Stomach (tissue), 9 donors: Measurements from ENCODE around the gene FYCO1. TPM values are rescaled to one million over a fixed set of nuclear protein-coding genes. Genes with fewer than 3 reads are reported as not detected.

ENCODE experiments used
- DNase-seq, 2 donors: peaks; one replicate each; pipeline versions ENCODE4 v3.0.0 to v3.0.0-alpha.2; 2013 to 2019
- H3K27ac ChIP-seq, 5 donors: fragments of 200-600 bp in 4 of 5; sonication (generic) in 4 of 5; one replicate each; pipeline ENCODE4 v1.5.1; 2013 to 2019; ENCODE audit warnings: mild to moderate bottlenecking in 1 of 5, moderate library complexity in 1 of 5
- H3K27me3 ChIP-seq, 3 donors: fragments of 200-600 bp; sonication (generic); one replicate each; pipeline ENCODE4 v1.5.1; 2017 to 2019; ENCODE audit warnings: mixed run types in 1 of 3
- H3K36me3 ChIP-seq, 4 donors: fragments of 200-600 bp; sonication (generic); 1 replicate in 3 of 4; 2 replicates in 1 of 4; pipeline ENCODE4 v1.5.1; 2016 to 2019
- H3K4me1 ChIP-seq, 4 donors: fragments of 200-600 bp; sonication (generic); one replicate each; pipeline ENCODE4 v1.5.1; 2016 to 2019
- H3K4me3 ChIP-seq, 4 donors: fragments of 200-600 bp; sonication (generic) in 3 of 4; one replicate each; pipeline ENCODE4 v1.5.1; 2016 to 2019; ENCODE audit warnings: mild to moderate bottlenecking in 1 of 4
- H3K9me3 ChIP-seq, 4 donors: fragments of 200-600 bp; sonication (generic); one replicate each; pipeline ENCODE4 v1.5.1; 2016 to 2019
- EP300 ChIP-seq: sonication (generic); formaldehyde crosslinking; IDR thresholded peaks from one replicate; pipeline ENCODE4 v1.6.1; 2017; ENCODE audit warnings: antibody characterized with exemption
- POLR2A ChIP-seq, 4 donors: fragments of 450-650 bp; IDR thresholded peaks; one replicate each; pipeline ENCODE4 v1.6.1; 2016; ENCODE audit warnings: antibody characterized with exemption in 4 of 4, control low read depth in 2 of 4, mild to moderate bottlenecking in 1 of 4, moderate library complexity in 1 of 4
- POLR2AphosphoS5 ChIP-seq, 3 donors: sonication (generic); formaldehyde crosslinking; IDR thresholded peaks; one replicate each; pipeline ENCODE4 v1.6.1; 2016; ENCODE audit warnings: antibody characterized with exemption in 3 of 3
- WGBS, 5 donors: extraction: QIAGEN DNeasy Blood & Tissue Kit in 3 of 5; methylation state at CpG; one replicate each; pipeline versions ENCODE4 v1.1.5 to v1.1.7; 2013 to 2018; 5-methylcytosine and 5-hydroxymethylcytosine counted together
- intact Hi-C: fragments of 100-400 bp; cut with DNase I; formaldehyde crosslinking; loops from one replicate; pipeline ENCODE4 v1.15.1; 2023; ENCODE audit warnings: low total_unique reads
- polyA plus RNA-seq, 3 donors: library from polyadenylated mRNA; stranded (reverse); fragments of 200-250 nt; gene quantifications; one replicate each; pipeline ENCODE4 v1.2.3, GENCODE V29; 2013
- total RNA-seq, 5 donors: library from RNA; depleted of rRNA; stranded (reverse); fragments of >200 nt; gene quantifications; one replicate each; pipeline versions ENCODE4 v1.1.0 to v1.2.3, GENCODE V29; 2014 to 2016
- TF ChIP-seq, protein P1 (sequence below), 7 experiments: fragments of 450-650 bp in 4 of 7; fragments of 200-600 bp in 3 of 7; sonication (generic) in 3 of 7; IDR thresholded peaks; one replicate each; pipeline ENCODE4 v1.5.1; 2016 to 2019; ENCODE audit warnings: antibody characterized with exemption in 7 of 7, control low read depth in 2 of 7, mild to moderate bottlenecking in 1 of 7
- donor health status: healthy with polysubstance abuse.
- donor health status: Bipolar disorder and iron deficiency.
- donor health status: healthy.

Gene FYCO1
- total and polyA plus RNA-seq, 8 donors: 10.7 to 97.4 (median 25.3) TPM

DNA sequence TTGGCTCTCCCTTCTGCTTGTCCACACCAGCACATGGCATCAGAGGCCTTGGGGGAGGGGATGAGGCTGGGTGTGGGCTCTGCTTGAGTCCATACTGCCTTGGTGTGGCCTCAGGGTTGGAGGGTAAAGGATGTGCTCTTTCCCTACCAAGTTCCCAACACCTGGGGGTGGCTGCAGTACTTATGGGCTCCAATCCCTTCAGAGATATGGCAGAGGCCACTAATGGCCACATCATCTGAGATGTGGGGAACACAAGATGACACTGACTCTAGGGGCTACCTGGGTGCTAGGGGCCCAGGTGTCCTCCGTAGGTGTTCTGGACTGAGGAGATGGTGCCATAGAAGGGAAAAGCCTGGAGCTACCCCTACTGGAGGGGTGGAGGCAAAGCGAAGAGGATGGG lies 45.5 kb downstream of the FYCO1 start:
- peak overlapping the region; percentile 11 to 66 (median 41) for H3K27ac ChIP-seq
- intact Hi-C loops: no loop called here
- no peak overlapping the region for H3K4me3 ChIP-seq
- peaks cover 0 to 14% (median 4%) of the 10 kb centered on the region in 4 donors for H3K4me1 ChIP-seq
- TF ChIP-seq POLR2A (IDR thresholded peaks at IDR 0.05): no peak
- no peak for TF ChIP-seq EP300
- no peak for TF ChIP-seq POLR2AphosphoS5 (IDR thresholded peaks at IDR 0.05)
- TF ChIP-seq, protein P1, sequence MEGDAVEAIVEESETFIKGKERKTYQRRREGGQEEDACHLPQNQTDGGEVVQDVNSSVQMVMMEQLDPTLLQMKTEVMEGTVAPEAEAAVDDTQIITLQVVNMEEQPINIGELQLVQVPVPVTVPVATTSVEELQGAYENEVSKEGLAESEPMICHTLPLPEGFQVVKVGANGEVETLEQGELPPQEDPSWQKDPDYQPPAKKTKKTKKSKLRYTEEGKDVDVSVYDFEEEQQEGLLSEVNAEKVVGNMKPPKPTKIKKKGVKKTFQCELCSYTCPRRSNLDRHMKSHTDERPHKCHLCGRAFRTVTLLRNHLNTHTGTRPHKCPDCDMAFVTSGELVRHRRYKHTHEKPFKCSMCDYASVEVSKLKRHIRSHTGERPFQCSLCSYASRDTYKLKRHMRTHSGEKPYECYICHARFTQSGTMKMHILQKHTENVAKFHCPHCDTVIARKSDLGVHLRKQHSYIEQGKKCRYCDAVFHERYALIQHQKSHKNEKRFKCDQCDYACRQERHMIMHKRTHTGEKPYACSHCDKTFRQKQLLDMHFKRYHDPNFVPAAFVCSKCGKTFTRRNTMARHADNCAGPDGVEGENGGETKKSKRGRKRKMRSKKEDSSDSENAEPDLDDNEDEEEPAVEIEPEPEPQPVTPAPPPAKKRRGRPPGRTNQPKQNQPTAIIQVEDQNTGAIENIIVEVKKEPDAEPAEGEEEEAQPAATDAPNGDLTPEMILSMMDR (IDR thresholded peaks at IDR 0.05): no peak
- no peaks in the 10 kb centered on the region for H3K9me3 ChIP-seq
- H3K27me3 ChIP-seq: no peaks in the 10 kb centered on the region
- 88 to 98% (median 95%) methylated on average over 1 to 2 of the region's 2 CpGs for WGBS, 5 donors
- no peak for DNase-seq
- peaks cover 78 to 100% (median 99%) of the 10 kb centered on the region in 4 donors for H3K36me3 ChIP-seq

DNA sequence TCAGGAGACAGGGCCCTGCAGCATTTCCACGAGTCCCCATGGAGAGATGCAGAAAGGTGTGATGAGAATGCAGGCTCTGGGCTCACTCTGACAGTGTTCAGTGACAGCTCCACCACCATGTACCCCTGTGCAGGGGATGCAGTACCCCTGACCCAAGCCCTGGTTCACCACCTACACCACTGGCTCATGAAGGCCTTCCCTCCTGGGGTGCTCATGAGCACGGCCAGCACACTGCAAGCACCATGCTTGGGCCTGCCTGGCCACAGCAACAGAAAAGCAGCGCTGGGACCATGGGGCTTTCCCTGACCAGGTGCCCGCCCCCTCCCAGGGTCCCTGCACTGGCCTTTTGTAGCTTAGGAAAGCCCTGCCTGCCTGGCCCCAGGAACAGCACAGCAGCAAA lies 46.2 kb downstream of the FYCO1 start:
- no peak overlapping the region for H3K4me3 ChIP-seq
- peaks cover 71 to 100% (median 98%) of the 10 kb centered on the region in 4 donors for H3K36me3 ChIP-seq
- peak overlapping the region in 4 of 5 donors; percentile 1 to 66 (median 34) for H3K27ac ChIP-seq
- no peak for DNase-seq
- H3K9me3 ChIP-seq: no peaks in the 10 kb centered on the region
- no peaks in the 10 kb centered on the region for H3K27me3 ChIP-seq
- peaks cover 0 to 14% (median 4%) of the 10 kb centered on the region in 4 donors for H3K4me1 ChIP-seq
- 85 to 95% (median 91%) methylated on average over 2 to 4 of the region's 4 CpGs for WGBS, 5 donors
- intact Hi-C loops: loop anchor here (10.0 kb wide), 1 partner anchor 425 kb away; the partner anchor contains the start of gene CCR5
- no peak for TF ChIP-seq EP300
- TF ChIP-seq POLR2A (IDR thresholded peaks at IDR 0.05): no peak

DNA sequence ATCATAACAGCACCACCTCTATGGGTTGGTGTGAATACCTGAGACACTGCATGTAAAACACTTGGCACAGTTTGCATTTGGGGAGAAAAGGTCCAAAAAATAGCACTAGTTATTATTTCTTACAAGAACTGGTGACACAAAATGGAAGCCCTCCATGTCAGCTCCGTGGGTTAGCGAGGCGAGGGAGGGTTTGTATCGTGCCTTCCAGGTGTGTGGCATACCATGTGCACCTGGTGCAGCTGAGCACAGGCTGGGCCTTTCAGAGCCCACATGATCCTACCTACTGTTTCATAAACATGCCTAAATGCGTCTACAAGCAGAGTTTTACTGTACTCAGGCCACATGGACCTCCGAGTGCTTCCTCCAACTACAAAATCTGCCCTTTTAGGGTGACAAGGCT lies 46.7 kb downstream of the FYCO1 start:
- no peaks in the 10 kb centered on the region for H3K9me3 ChIP-seq
- H3K27me3 ChIP-seq: no peaks in the 10 kb centered on the region
- WGBS, 5 donors: 89 to 96% (median 94%) methylated on average over 6 of the region's 6 CpGs
- H3K36me3 ChIP-seq: peaks cover 65 to 95% (median 93%) of the 10 kb centered on the region in 4 donors
- intact Hi-C loops: loop anchor here (10.0 kb wide), 1 partner anchor 426 kb away; the partner anchor contains the start of gene CCR5
- H3K27ac ChIP-seq: peak overlapping the region in 4 of 5 donors; percentile 1 to 66 (median 34)
- no peak for DNase-seq
- no peak overlapping the region for H3K4me3 ChIP-seq
- peaks cover 0 to 14% (median 4%) of the 10 kb centered on the region in 4 donors for H3K4me1 ChIP-seq
- TF ChIP-seq, protein P1 (IDR thresholded peaks at IDR 0.05): no peak
- TF ChIP-seq EP300 (no peak), POLR2A (IDR thresholded peaks at IDR 0.05) (no peak), POLR2AphosphoS5 (IDR thresholded peaks at IDR 0.05) (no peak)

DNA sequence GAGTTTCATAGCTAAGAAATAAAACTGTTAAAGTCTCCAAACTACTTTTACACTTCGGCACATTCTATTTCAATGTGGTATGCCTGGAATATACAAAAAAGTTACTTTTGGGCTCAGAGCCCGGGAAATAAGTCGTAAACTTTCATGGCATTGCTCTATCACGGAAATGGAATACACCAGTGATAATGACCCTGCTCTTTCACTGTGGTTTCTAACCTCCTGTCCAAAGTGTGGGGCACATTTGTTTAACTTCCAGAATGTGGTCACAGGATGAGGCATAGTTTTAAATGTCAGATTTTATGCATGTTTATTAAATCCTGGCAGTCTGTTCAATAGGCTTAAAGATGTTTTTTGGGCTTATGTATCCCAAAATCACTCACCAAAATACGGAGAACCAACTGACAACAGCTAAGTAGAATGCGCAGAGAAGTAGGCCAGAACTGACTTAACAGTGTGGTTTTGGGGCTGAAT lies 47.3 kb downstream of the FYCO1 start:
- H3K27me3 ChIP-seq: no peaks in the 10 kb centered on the region
- H3K9me3 ChIP-seq: no peaks in the 10 kb centered on the region
- 69 to 83% (median 76%) methylated on average over 6 of the region's 6 CpGs for WGBS, 5 donors
- TF ChIP-seq EP300: no peak
- peak in 1 of 3 donors; percentile 26 for TF ChIP-seq POLR2AphosphoS5 (IDR thresholded peaks at IDR 0.05)
- no peak for TF ChIP-seq POLR2A (IDR thresholded peaks at IDR 0.05)
- intact Hi-C loops: loop anchor here (10.0 kb wide), 1 partner anchor 426 kb away; the partner anchor contains the start of gene CCR5
- no peak overlapping the region for H3K4me3 ChIP-seq
- H3K4me1 ChIP-seq: peaks cover 0 to 14% (median 4%) of the 10 kb centered on the region in 4 donors
- peak overlapping the region in 2 of 5 donors; percentile 57 to 66 for H3K27ac ChIP-seq
- peaks cover 60 to 89% (median 88%) of the 10 kb centered on the region in 4 donors for H3K36me3 ChIP-seq
- no peak for DNase-seq

DNA sequence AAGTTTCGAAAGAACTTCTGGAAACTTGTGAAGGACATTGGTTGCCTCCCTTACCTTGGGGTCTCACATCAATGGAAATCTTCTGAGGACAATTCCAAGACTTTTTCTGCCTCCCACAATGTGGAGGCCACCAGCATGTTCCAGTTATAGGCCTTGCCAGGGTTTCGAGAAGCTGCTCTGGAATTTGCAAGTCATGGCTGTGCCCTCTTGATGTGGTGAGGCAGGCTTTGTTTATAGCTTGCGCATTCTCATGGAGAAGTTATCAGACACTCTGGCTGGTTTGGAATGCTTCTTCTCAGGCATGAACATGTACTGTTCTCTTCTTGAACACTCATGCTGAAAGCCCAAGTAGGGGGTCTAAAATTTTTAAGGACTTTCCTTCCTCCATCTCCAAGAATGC lies 48.3 kb downstream of the FYCO1 start:
- no peak overlapping the region for H3K4me3 ChIP-seq
- no peak for DNase-seq
- WGBS, 5 donors: 90 to 97% (median 95%) methylated on average over 3 of the region's 3 CpGs
- no peaks in the 10 kb centered on the region for H3K27me3 ChIP-seq
- H3K9me3 ChIP-seq: no peaks in the 10 kb centered on the region
- H3K36me3 ChIP-seq: peaks cover 52 to 88% (median 85%) of the 10 kb centered on the region in 4 donors
- peak overlapping the region in 2 of 5 donors; percentile 57 to 66 for H3K27ac ChIP-seq
- intact Hi-C loops: loop anchor here (10.0 kb wide), 1 partner anchor 427 kb away; the partner anchor contains the start of gene CCR5
- no peak for TF ChIP-seq EP300
- no peak for TF ChIP-seq POLR2AphosphoS5 (IDR thresholded peaks at IDR 0.05)
- TF ChIP-seq POLR2A (IDR thresholded peaks at IDR 0.05): no peak
- TF ChIP-seq, protein P1 (IDR thresholded peaks at IDR 0.05): no peak
- H3K4me1 ChIP-seq: peaks cover 4 to 20% (median 10%) of the 10 kb centered on the region in 4 donors
